Renal cortex interstitium (tissue), 11 donors: ENCODE data around the gene HYAL3. TPM values are rescaled to one million over a fixed set of nuclear protein-coding genes. Genes with fewer than 3 reads are reported as not detected.

Experiments used
- DNase-seq, 11 donors: peaks; one replicate each; pipeline ENCODE4 v3.0.0-alpha.2; 2013; ENCODE audit warnings: low read depth in 9 of 11, low spot score in 4 of 11; ENCODE audit errors: extremely low read depth in 1 of 11
- polyA plus RNA-seq, 3 donors: library from polyadenylated mRNA; unstranded; fragments of 120-200 nt; gene quantifications; one replicate each; pipeline ENCODE4 v1.2.1, GENCODE V29; 2013; ENCODE audit not compliant: insufficient read length in 3 of 3

HYAL3 gene
- polyA plus RNA-seq, 3 donors = 2.9 to 5.5 (median 3.2) TPM

DNA sequence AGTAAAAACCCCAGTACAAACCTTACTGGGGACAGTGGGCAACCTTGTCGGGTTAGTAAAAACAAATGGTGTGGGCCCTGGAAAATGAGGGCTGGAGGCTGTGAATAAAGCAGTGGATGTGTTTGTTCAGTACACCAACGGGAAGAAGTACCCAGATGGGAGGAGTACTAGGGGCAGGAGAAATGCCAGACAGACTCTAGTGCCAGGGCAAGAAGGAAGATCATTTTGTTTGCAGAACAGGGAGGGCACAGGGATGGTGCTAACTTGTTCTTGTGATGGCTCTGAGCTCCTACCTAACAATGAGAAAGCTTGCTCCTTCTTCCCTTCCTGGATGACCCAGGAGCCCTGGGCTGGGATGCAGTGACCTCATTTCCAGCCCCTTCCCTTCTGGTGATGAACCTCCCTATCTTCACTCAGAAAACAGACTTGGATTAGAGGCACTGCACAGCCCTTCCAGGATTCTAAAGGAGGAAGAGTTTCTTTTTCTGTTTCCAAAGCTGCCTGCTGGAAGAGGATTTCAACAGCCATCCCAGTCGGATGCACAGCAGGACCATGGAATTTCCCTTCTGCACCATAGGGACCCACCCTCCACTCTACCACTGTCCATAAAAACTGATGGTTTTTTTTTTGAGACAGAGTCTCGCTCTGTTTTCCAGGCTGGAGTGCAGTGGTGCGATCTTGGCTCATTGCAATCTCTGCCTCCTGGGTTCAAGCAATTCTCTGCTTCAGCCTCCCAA is 35.3 kb upstream of the HYAL3 start:
- DNase-seq = no peak

DNA sequence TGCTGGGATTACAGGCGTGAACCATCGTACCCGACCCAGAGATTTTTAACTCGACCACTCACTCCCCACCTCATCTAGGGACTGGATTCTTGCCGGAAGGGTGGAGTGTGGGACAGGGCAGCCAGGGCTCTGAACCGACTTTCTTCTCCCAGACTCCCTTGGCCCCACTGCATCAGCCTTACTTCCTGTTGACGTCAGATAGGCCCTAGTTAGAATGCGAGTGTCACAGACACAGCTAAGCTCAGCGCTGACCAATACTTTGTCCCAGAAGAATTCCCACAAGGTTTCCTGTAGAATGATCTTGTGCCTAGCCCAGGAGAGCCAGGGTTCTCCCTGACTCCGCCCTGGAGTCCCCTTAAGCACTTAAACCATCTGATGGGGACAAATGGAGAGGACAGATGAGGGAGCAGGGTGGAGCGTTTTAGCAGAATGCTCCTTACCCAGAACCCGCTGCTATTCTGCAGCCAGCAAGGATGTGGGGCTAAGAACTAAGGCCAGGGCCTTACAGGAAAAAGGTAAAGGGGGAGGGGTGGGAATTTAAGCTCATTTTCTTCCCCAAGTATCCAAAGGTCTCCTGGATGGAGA is 34.6 kb upstream of the HYAL3 start:
- DNase-seq = no peak

DNA sequence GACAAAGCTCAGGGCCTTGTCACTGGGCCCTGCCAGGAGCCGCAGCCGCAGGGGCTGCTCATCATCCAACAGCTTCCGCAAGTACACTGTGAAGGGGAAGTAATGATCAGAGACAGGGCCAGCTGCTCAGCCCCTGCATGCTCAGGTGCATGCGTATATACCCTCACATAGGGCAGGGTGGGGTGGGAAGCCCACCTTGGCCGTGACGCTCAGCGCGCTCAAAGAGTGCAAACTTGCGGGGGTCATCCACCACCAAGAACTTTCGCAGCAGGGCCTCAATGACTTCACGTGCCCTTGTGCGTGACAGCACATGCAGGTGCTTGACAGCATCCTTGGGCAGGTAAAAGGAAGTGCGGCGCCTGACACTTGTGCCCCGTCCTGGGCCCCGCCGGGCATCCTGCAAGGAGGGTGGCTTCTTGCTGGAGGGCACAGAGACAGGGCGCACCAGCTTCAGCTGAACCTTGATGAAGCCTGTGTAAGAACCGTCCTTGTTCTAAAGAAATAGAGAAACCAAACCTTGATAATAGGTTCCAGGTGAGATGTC is 32.2 kb upstream of the HYAL3 start:
- DNase-seq = no peak

DNA sequence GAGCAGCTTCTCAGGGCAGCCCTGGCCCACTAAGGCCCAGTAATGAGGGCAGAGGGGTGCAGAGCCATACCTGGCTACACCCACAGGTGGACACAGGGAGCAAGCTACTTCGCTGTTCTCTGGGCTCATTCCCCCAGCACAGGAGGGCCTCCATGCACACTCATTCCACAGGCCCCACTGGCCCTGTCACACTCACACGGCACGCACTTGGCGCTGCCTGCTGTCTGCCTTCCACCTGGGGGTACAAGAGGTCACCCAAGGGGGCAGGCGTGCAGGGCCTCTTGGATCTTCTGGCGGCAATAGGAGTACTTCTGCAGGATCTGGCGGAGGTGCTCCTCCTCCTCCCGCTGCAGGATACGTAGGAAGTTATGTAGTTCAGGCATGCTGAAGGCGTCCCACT is 31.1 kb upstream of the HYAL3 start:
- DNase-seq = no peak

DNA sequence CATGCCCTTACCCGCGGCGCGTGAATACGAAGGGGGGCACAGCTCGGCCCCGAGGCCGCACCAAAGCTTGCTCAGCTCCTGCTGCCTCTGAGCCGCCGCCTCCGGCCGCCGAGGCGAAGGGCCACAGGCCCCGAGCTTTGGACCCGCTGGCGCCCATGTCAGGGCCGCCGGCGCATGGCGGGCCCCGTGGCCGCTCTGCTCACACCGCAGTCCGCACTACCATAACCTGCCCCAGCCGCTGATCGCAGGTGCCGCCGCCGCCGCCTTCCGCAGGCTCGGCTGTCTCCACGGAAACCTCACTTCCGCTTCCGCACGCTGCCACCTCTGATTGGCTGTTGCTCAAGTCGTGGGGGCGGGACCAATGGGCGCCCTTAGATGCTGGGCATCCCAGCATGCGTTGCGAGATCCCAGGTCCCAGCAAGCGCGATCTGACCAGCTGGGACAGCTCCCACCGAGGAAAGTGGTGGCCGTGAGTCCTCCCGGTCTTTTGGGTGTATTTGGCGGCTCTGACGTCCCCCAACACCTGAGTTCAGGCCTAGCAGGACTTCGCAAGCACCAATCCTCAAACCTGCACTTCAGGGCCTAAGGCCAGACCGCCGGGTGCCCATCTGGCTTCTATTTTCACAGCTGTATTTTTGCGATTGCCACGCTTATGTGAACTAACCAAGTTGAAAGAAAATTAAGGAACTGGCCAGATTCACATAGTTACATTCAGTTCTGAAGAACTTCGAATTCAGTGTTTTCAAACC is 28.9 kb upstream of the HYAL3 start, which contains the start of gene TUSC2:
Gene TUSC2, minus strand, starts transcription at position 281 of the 749 bp plus-strand sequence. Its CDS starts 124 bp downstream, at position 157.
- DNase-seq = peak; percentile 89 to 98 (median 96)

DNA sequence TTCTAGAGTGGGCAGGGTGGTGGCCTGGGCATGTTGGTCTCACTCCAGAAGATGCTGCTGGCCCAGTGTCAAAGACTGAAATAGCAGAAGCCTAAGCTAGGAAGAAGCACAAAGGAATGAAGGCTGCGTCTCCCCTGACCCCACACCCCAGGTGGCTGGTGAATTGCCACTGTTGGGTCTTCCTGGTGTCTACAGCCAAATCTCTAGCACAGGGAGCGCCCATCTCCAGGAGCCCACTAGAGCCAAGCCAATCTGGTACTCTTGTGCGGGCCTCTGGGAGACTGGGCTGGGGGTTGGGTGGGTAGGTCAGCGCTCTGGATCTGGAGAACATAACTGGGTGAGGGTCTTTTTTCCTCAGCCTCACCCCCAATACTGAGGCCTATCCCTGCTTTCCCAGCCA is 27.9 kb upstream of the HYAL3 start:
- DNase-seq = no peak

DNA sequence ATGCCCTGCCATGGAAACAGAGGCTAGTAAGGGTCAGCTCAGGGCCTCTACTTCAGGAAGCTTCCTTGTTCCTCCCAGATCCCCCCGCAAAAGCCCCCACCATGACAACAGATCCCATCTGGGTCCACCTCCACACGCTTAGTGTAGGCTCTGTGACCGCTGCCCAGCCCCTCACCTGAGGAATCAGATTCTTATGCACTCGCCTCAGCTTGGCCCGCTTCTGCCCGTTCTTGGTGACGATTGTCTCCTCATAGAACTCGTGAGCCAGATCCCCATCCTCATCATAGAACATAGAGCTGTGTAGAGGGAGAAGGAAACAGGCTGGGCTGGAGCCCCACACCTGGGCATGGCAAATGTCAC is 27.0 kb upstream of the HYAL3 start:
- DNase-seq = no peak

DNA sequence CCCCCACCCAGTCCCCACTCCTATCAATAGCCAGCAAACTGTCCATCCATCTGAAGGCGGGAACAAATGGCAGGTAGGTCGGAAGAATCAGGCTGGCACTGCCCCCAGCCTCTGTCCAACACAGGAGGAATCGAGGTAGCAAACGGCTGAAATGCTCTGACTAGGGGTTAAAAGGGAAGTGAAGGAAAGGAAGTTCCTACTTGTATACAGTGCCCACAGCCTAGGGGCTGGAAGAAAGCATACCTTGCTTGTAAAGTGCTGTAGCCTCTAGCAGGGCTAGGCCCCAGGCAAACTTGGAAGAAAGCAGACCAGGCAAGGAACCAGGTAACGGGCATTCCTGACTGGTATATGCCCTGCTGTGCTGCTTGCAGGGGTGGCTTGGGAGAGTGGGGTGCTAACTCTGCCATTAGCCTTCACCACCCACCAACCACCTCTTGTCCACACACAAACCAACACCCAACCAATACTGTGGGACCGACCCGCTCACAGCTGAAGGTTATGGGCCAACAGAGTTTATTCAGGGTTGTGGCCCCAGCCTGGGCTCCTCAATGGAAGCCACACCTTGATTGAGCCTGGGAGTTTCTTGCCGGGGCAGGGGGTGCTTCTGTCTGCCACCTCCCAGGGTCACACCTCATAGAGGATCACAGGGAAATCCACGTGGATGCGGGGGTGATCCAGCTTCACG is 26.4 kb upstream of the HYAL3 start:
- no peak for DNase-seq

DNA sequence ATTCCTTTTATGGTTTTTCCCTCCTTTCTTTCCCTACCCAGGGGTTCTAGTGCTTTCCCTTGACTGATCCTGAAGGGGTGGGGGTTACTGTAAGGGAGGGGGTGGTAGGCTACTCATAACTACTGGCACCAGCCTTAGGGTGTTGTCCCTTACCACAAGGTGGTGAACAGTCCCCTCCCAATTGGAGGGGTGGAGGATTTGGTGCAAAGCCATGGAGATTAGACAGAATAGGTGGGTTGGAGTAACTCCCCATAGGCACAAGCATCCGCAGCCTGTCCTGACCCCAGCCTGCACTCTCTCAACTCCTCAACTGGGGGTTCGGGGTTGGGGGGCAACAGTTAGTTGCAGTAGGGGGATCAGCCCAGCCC is 25.9 kb upstream of the HYAL3 start:
- DNase-seq = no peak

DNA sequence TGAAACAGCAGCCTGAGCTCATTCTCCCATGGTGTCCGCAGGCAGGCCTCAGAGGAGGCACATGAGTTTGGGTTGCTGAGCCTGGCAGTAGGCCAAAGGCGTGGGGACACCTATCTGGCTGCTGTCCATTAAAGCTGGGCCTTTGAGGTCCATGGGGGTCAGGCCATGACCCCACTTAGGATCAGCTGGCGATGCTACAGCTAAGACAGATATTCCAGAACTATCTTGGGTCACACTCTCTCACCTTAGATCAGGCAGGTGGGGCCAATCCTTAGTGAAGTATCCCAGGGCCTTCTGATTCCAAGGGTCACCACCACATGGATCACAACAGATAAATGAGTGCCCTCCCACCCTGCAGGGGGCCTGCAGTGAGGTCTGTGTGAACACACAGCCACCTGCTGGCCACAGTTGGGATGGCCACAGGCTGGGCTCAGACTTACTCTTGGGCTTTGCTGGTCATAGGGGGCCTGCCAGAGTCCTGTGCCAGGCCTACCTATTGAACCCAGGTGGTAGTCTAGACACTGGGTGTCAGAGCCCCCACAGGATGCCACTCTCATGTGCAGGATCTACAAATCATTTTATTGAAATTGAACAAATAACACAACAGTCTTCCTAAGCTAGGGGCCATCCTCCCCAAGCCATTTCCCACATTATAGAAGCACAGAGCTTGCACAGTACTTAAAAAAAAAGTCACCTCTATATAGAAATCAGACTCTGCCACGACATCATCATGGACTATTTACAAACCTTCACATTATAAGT is 25.3 kb upstream of the HYAL3 start:
- DNase-seq = no peak

DNA sequence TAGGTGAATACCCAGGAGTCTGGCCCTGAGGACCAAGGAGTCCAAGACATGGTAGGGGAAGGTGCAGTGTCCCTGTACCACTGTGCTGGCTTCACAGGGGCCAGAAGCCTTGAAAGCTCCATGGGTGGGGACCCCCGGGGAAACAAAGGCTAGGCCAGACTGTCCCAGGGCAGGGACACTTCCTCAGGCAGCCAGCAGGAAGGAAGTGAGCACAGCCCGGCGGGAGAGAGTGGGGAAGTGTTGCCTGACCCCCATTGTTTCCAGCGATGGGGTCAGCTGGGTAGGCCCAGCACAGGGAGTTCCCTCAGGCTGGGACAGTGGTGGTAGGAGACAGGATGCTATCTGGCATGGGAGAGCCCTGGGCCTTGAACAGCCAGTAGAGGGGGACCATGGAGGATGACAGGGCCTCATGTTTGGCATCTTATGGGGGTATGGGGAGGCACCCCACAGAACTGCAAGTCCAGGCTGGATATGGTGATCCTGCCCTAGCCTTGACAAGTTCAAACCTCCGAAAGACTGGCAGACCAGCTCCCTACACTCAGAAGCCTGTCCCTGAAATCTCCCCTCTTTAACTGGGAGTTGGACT is 24.5 kb upstream of the HYAL3 start:
- DNase-seq = no peak

DNA sequence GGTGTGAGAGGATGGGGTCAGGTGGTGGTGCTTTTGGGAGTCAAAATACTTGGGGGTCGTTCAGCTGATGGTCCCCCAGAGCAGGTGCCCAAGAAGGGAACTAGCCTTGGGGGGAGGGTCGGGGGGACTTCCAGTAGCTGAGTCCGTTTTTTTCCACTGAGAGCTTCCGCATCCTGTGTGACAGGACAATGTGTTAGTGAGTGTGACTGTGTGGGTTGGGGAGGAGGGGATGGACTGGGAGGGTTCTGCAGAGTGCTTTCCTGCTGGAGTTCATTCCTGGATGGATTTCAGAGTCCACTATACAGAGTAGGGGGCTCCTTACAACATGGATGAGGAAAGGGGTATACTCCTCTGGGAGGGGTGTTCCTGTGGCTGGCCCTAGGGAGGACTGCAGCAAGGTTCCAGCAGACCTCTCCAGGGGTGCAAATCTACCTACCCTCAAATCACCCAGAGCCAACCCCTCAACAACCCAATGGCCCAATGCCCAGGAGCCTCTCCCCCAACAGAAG is 23.9 kb upstream of the HYAL3 start:
- DNase-seq = no peak

DNA sequence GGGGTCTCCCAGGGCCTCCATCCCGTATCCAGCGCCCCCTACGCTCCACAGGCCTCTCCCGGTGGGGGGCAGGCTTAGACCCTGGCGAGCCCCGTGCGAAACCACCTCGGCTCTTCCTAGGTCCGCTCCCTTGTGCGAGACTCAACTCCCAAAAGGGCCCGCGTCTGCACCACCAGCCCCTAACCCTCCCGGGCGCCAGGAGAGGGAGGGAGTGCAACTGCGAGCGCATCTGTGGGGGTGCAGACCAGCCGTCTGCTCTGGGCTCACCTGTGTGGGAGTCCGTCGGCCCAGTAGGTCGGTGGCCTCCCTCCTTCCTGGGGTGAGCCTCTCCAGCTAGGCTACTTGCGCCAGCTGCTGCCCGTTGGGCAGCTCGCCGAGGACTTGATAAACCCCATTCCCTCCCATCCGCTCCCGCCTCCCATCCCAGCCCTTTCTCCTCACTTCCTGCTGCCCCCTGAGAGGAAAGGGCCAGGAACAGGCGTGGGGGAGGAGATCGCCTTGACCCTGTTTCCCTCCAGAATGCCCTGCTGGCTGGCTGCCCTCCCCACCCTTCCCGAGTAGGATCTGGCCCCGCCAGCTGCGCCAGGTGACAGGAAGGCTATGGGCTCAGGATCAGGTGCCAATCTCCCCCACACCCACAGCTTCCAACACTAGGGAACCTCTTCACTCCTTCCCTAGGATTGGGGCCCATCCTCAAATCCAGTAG is 23.3 kb upstream of the HYAL3 start, which contains the start of gene HYAL2:
Gene HYAL2, minus strand, starts transcription at position 360 of the 706 bp plus-strand sequence. CDS start 2,256 bp downstream, outside the sequence.
- DNase-seq = no peak

DNA sequence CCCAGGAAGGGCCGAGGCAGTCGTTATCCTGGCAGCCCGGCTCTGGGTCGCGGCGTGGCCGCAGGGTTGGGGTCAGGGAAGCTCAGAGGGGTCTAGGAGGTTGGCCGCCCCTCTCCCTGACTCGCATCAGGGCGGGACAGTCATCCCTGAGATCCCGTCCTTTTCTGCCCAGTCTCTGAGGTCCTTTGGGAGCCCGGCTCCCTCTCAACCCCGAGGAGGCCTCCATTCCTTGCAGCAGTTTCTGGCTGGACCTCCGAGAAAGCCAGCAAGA is 22.8 kb upstream of the HYAL3 start:
- no peak for DNase-seq

DNA sequence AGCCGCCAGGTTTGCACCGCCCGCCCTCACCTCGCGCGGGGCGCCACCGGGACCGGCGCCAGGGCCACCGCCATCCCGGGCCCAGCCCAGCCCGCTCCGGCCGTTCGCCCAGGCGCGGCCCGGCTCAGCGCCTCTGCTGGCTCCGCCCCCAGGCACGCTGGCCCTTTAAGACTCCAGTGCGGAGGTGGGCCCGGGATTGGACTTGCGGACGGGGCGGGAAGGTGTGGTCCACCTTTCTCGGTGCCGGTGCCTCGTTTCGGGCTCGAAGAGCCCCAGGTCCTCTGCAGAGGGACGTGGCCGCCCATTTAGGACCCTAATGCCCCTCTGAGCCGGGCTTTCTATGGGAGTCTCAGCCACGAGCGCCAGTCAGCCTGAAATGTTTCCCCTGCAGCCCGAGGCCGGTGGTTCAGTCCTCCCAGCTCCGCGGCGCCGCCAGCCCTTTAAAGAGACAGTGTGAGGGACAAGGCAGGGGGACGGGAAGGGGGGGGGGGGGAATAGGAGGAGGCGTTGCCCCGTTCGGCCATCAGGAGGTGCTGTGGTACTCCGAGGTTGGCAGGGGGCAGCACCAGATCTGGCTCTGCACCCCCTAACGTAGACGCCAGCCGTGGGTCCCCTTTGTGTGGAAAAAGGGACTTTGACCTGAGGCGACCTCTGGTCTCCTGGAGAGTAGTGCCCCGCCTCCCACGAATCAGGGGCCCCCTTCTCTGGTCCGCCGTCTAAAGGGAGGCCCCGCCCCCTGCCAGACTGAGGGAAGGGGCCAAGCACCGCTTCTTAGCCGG is 22.3 kb upstream of the HYAL3 start:
- peak; percentile 74 to 88 (median 85) for DNase-seq

DNA sequence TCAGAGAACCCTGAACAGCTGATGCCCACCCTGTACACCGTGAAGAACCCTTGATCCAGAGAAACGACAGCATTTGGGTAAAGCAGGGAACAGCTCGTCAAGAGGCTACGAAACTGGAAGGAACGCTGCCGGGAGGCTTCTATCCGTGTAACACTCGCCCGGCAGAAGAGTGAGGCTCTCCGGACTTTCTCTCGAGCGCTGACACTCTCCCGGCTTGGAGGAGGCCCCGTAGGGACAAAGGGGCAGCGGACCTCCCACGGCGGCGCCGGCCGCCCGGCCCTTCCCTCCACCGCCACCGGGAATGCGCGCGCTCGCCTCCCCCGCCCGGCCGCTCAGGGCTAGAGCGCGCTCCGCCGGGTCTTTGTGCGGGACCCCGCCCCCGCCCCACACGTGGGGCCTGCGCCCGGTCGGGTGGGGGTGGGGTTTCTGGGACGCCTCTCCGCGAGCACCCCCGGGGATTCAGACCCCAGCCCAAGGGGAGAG is 21.7 kb upstream of the HYAL3 start:
- DNase-seq = peak in 6 of 11 donors; percentile 71 to 85 (median 80)
